ENCODE results near the gene ALKBH3.

Gene ALKBH3

DNA sequence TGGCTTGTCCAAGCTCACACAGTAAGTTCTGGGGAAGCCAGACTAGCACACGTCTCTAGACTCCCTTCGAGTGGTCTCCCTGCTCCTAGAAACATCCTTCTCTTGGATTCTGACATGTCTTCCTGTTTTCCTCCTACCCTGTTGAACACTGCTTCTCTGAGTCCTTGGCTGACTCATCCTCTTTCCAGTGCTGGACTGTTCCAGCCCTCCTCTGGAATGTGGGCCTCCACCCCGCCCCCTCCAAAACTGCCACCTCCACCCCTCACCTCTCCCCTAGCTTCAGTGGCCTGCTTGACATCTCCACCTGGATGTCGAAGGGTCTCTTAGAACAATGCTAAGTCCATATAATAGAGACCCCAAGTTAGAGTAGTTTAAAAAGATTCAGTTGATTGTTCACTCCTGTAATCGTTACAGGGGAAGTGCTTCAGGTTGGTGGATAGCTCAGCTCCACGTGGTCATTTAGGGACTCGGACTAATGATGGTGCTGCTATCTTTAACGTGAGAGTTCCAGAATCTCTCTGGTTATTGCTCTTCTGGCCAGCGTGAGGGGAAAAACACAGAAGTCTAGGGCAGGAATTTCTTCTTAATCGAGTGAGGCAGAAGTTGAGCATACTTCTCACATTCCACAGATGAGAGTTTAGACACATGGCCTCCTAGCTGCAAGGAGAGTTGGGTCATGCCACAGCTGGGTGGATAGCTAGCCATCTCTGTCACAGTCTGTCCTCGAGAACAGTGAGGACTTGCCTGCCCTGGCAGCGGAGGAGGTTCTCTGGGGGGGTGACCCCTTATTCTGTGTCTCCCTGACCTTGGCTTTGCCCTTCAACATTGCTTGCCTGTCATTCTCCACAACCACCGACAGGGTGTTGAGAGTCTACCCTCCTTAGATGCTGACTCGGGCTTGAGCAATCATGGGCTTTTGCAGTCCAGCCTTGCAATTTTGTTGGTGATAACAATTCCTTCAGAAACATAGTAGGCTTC, 57.1 kb downstream of the ALKBH3 start:
- DNase-seq (ENCODE audit: low read depth in 2 of 2), result no peak

DNA sequence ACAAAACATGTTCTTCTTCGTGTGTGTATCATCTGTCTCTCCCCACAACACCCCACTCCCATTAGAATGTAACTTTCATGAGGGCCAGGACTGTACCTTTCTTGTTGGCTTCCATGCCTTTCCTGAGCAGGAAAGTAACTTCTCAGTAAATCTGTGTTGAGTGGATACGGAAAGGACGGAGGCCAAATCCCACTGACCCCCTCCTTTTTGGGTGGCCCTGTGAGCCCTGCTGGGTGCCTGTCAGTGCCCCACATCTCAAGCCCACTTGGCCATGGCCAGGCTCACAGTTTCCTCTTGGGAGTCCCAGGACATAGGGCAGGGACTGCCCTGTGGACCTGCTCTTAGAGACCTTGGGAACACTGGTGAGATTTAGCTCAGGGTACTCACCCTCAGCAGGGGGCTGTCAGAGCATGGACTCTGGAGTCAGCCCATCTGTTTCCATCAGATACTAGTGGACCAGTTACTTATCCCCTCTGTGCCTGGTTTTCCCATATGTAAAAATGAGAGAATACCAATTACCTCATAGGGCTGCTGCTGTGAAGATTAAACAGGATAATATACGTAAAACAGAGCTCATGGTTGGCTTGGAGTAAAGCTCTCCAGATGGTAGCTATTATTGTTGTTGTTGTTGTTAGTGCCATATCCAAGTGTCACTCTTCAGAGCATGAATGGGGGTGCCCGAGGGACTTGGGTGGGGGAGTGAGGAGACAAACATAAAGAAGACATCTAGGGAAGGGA, 60.8 kb downstream of the ALKBH3 start:
- DNase-seq (ENCODE audit: low read depth in 2 of 2), result no peak

DNA sequence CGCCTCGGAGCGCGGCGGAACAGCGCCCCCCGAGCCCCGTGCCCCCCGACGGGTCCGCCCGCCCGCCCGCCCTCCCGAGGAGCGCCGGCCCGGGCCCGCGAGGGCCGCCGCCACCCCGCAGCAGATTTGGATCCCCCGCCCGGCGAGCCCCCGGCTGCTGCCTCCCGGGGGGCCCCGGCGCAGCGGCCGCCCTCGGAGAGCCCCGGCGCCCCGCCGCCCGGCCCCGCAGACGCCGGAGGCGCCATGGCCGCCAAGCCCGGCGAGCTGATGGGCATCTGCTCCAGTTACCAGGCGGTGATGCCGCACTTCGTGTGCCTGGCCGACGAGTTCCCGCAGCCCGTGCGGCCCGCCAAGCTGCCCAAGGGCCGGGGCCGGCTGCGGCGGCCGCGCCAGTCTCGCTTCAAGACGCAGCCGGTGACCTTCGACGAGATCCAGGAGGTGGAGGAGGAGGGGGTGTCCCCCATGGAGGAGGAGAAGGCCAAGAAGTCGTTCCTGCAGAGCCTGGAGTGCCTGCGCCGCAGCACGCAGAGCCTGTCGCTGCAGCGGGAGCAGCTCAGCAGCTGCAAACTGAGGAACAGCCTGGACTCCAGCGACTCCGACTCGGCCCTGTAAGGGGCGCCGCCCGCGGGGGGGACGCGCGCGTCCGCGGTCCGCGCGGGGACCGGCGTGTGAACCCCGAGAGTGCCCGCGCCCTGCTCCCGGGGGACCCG, 62.2 kb downstream of the ALKBH3 start:
- no peak for DNase-seq (ENCODE audit: low read depth in 2 of 2)

DNA sequence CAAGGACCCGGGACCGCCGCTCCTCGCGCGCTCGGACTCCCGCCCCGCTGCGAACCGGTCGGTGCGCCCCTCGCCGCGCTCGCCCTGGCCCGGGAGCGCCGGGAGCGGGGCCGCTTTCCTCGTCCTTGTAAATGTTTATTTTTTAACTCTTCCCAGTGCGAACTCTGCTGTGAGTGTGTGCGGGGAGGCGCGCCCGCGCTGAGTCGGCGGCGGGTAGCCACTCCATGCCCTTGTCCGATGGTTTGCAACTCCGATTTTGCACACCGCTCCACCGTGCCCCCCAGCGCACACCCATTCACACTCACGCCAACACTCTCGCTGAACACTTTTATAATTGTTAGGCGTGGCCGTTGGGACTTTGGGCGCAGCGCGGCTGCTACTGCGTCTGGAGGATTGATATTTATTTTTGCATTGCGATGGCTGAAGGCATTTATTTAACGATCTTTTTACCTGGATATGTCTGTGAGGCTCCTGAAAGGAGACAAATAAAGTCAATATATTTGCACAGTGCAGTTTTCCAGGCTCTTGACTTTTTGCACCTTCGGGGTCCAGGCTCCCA, 62.8 kb downstream of the ALKBH3 start:
- no peak for DNase-seq (ENCODE audit: low read depth in 2 of 2)

DNA sequence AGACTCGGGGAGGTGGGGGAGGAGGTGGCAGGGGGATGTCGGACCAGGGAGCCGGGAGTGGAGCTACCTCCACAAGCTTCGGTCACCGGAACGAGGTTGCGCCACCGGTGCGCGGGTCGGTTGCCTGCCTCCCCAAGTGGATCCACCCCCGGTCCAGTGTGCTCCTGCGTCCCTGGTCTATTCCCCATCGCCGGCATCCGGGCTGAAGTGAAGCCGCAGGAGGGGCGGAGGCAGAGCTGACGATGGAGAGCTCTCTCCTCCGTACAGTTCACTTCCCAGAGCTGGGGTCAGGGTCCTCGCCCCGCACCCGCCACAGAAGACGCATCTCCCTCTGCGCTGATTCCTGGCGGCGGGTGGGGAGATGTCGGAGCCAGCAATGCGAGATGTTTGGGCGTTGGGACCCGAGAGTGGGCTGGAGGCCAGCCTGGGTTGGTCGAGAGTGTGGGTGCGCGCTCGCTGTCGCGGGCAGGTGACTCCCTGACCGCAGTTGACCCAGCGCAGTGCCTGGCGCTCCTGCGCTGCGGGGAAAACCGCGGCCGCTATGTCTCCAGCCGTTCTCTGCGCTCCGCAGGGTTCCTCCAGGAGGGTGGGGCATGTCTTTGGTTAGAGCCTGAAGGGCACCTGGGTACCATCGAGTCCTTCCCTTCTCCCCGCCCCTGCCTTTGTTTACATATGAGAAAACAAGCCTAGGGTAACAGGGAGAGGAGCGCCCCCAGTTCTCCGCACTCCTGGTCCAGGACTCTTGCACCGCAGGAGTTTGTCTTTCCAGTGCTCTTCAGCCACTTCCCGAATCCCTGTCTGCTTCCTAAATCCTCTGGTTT, 63.5 kb downstream of the ALKBH3 start:
- peak in 1 of 2 donors; percentile 8 for DNase-seq (ENCODE audit: low read depth in 2 of 2)

DNA sequence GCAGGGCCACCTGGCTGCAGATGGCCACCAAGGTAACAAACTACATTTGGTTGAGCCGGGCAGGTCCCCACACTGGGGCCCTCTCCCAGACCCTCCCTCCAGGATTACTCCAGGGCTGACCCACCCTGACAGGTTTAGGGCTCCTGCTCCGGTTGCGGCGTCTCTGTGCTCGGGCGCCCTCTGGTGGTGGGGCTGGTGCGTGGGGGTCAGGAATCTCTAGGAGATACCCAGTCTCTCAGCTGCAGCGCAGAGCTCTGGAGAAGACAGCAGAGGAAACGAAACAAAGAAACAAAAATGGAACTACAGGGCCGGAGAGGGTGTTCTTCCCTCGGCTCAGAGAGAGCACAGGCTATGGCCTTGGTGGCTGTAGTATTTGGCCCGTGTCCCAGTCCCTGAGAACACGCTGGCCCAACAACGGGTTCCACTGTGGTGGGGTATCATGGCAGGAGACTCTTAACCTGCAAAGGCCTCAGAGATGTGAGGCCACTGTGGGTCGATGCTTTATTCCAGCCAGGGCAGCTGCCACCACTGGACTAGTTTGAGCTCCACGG, 64.2 kb downstream of the ALKBH3 start:
- DNase-seq (ENCODE audit: low read depth in 2 of 2), result peak; percentile 61 to 75

DNA sequence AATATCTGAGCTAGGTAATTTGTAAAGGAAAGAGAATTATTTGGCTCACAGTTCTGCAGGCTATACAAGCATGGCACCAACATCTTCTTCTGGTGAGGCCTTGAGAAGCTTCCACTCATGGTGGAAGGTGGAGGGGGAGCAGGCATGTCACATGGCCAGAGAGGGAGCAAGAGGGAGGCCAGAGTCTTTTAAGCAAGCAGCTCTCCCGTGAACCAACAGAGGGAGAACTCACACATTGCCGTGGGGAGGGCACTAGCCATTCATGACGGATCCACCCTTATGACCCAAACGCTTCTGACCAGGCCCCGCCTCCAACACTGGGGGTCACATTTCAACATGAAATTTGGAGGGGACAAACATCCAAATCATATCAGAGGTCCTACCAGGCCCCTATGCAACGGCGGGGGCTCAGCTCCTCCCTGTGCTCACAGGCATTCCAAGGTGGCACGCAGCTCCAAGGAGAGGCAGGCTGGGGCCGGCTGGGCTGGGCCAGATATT, 66.4 kb downstream of the ALKBH3 start:
- no peak for DNase-seq (ENCODE audit: low read depth in 2 of 2)

DNA sequence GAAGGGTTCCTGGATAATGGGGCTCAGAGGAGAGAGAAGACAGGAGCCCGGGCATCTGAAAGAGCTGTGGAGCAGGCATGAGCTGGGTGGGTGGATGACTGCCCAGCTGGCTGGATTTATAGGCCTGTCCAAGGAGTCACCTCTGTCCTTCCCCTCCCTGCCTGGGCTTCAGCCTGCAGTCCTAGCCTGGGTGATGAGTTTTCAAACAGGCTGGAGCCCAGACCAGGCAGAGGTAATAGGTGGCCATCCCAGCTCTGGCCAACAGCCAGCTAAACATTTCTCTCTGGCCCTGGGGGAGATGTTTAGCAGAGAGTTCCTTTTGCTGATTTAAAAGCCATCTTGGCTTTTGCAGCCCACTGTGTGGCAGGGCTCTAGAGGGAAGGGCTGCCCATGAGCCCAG, 67.2 kb downstream of the ALKBH3 start:
- DNase-seq (ENCODE audit: low read depth in 2 of 2), result no peak

DNA sequence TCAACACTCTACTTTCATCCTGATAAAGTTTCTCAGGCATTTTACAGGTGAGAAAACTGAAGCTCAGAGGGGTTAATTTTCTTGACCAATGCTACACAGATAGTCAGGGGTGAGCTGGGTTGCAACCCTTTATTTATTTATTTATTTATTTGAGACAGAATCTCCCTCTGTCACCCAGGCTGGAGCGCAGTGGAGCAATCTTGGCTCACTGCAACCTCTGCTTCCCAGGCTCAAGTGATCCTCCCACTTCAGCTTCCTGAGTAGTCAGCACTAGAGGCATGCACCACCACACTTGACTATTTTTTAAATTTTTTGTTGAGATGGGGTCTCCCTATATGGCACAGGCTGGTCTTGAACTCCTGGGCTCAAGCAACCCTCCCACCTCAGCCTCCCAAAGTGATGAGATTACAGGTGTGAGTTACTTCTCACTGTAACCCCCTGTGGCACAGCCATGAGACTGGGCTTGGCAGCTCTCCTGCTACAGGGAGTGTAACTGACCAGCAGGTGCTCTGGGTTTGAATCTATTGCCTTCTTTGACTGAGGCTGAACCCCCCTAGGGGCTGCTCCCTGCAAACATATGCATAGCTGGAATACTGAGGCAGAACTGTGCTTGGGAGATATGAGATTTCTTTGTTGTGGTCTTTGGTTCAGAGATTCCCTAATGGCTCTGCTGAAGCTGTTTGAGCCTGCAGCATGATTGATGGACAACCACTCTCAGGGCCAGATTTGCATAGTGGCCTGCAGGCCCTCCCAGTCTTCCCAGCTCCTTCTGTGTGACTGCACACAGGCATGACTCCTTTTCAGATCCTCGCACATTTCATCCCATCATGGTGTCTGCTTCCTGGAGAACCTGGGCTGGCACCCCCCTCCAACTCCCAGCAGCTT, 68.0 kb downstream of the ALKBH3 start:
- no peak for DNase-seq (ENCODE audit: low read depth in 2 of 2)

DNA sequence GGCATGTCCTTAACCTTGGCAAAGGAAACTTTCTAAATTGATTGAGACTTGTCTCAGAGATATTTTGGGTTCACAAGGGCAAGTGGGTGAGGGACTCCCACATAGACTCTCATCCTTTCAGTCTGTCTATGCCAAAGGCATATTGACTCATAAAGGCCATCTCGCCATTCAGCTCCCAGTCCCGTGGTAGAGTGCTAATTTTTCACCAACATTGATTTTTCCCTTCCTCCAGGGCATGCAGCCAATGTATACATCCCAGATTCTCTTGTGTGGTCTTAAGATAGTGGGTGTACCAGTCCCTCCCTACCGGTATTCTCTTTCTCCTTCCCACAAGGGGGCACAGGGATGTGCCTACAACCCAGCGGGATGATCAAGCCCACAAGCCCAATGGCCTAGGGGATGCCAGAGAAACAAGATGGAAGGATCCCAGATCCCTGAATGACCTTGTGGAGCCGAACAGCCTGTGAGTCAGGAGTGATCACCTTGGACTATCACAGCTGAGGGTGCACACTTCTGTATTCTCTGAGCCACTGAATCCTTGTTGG, 69.8 kb downstream of the ALKBH3 start:
- DNase-seq (ENCODE audit: low read depth in 2 of 2), result no peak

DNA sequence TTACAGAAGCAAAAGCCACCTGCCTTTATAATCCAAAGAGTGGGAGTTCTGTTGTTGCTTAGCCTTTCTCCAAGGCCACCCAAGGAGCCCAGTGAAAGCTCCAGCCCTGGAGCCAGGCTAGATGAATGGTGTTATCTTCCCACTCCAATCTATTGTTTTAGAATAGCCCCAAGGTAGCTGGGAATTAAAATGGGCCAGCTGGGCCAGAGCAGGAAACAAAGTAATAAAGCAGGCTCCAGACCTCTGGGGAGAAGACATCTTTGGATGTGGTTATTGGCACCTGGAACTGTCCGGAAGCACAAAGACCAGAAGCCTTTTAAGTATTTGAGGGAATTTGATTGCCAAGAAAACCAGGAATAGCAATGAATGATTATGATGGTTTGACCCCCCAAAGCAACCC, 70.6 kb downstream of the ALKBH3 start:
- DNase-seq (ENCODE audit: low read depth in 2 of 2), result no peak

DNA sequence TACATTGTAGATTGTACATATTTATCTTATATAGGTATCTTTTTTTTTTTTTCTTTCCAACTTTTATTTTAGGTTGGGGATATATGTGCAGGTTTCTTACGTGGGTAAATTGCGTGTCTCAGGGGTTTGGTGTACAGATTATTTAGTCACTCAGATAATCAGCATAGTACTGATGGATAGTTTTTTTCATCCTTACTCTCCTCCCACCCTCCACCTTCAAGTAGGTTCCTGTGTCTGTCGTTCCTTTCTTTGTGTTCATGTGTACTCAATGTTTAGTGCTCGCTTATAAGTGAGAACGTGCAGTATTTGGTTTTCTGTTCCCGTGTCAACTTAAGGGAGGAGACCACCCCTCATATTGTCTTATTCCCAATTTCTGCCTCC, 71.4 kb downstream of the ALKBH3 start:
- DNase-seq (ENCODE audit: low read depth in 2 of 2), result no peak

DNA sequence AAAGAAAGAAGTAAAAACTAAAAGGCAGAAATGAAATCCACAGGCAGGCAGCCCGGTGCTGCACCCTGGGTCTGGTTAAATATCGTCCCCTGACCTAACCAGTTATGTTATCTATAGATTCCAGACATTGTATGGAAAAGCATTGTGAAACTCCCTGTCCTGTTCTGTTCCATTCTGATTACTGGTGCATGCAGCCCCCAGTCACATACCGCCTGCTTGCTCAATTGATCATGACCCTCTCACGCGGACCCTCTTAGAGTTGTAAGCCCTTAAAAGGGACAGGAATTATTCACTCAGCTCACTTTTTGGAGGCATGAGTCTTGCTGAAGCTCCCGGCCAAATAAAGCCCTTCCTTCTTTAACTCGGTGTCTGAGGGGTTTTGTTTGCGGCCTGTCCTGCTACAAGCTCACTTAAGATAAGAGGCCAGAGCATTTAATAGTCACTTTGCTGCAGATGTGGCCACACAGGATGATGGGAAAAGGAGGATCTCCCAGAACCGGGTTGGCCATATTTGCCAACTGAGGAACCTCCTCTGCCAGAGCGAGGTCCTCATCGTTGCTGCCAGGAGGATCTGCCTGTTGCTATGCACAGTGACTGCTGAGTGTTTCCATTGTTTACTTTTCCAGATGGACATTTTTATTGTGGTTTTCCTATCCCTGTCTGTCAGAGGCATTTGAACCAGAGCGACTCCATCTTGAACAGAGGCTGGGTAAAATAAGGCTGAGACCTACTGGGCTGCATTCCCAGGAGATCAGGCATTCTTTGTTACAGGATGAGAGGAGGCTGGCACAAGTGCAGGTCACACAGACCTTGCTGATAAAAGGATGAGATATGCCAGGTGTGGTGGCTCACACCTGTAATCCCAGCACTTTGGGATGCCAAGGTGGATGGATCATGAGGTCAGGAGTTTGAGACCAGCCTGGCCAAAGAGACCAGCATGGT, 72.0 kb downstream of the ALKBH3 start:
- no peak for DNase-seq (ENCODE audit: low read depth in 2 of 2)

DNA sequence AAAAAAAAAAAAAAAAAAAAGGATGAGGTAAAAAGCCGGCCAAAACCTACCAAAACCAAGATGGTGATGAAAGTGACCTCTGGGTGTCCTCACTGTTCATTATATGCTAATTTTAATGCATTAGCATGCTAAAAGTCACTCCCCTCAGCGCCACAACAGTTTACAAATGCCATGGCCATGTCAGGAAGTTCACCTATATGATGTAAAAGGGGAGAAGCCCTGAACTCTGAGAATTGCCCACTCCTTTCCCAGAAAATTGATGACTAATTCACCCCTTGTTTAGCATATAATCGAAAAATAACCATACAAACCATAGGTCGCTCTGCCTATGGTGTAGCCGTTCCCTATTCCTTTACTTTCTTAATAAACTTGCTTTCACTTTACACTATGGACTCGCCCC, 72.9 kb downstream of the ALKBH3 start:
- DNase-seq (ENCODE audit: low read depth in 2 of 2), result no peak

DNA sequence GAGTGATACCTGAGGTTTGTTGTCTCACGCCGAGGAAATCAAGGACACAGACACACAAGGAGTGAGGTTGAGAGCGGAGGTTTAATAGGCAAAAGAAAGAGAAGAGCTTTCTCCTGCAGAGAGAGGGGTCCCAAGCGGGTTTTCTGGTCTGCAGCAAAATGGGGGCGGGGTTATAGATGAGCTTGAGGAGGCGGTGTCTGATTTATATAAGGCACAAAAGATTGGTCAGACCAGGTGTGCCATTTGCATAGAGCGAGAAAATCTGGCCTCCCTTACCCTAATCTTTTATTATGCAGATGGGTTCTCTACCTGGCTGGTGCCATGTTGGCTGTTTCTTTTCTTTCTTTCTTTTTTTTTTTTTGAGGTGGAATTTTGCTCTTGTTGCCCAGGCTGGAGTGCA, 73.6 kb downstream of the ALKBH3 start:
- no peak for DNase-seq (ENCODE audit: low read depth in 2 of 2)

DNA sequence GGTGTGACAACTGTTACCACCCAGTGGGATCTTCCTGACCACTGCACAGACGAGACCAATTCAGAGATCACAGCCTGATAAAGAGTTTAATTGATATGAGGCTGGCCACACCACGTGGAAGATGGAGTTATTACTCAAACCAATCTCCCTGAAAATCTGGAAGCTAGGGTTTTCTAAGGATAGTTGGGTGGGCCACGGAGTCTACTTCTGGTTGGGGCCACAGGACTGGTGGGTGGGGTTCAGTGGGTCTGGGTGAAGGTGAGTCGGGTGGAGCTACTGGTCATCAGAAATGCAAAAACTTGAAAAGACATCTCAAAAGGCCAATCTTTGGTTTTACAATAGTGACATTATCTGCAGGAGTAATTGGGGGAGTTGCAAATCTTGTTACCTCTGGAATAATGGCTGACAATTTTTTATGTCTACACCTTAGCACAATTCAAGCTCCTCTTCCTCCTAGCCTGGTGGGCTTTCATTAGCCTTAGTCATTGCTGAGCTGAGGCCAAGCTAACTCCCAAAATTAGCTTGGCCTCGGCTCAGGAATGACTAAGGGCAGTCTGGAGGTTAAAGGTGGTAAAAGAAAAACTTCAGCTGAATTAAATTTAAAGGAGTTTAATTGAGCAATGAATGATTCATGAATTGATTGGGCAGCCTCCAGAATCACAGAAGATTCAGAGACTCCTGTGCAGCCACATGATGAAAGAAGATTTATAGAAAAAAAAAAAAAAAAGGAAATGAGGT, 74.9 kb downstream of the ALKBH3 start:
- DNase-seq (ENCODE audit: low read depth in 2 of 2), result no peak

DNA sequence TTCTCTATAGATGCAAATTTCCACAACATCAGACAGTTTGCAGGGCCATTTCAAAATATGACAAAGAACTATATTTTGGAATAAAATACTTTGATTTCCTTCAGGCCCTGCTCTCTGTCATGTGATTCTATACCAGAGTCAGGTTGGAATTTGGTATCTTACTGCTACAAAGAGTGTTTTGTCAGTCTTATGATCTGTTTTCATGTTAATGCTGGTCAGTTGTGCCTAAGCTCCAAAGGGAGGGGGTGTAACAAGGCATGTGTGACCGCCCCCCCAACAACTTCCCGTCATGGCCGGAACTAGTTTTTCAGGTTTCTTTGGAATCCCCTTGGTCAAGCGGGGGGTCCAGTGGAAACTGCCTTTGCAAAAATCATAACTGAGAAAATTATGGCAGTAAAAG, 76.9 kb downstream of the ALKBH3 start:
- DNase-seq (ENCODE audit: low read depth in 2 of 2), result no peak

All from stimulated activated CD8-positive, alpha-beta memory T cell treated with anti-CD3 and anti-CD28 coated beads, Interleukin-2, amount 100 ng/mL, for 48 hours (primary cell).